Transverse colon (tissue), 4 donors: ENCODE measurements around the gene USP34. TPM values are rescaled to one million over a fixed set of nuclear protein-coding genes. Genes with fewer than 3 reads are reported as not detected.

Experiments
- DNase-seq: peaks from one replicate; pipeline ENCODE4 v3.0.0-alpha.2; 2019
- H3K27ac ChIP-seq, 4 donors: fragments of 200-600 bp; sonication (generic); 2 replicates each; pipeline ENCODE4 v1.5.1; 2016 to 2018; ENCODE audit warnings: inconsistent platforms in 4 of 4
- H3K27me3 ChIP-seq: fragments of 200-600 bp; sonication (generic); 2 replicates; pipeline ENCODE4 v1.5.1; 2017; ENCODE audit warnings: inconsistent platforms
- H3K36me3 ChIP-seq, 4 donors: fragments of 200-600 bp; sonication (generic); 2 replicates each; pipeline ENCODE4 v1.5.1; 2017 to 2019; ENCODE audit warnings: inconsistent platforms in 4 of 4
- H3K4me1 ChIP-seq, 4 donors: fragments of 200-600 bp; sonication (generic); 2 replicates each; pipeline ENCODE4 v1.5.1; 2017 to 2020; ENCODE audit warnings: inconsistent platforms in 4 of 4
- H3K4me3 ChIP-seq, 4 donors: fragments of 200-600 bp; sonication (generic); 1 replicate in 1 of 4; 2 replicates in 3 of 4; pipeline versions ENCODE4 v1.5.1 to v1.6.1; 2017 to 2019; ENCODE audit warnings: inconsistent platforms in 4 of 4
- H3K9me3 ChIP-seq, 2 donors: fragments of 200-600 bp; sonication (generic); 2 replicates each; pipeline ENCODE4 v1.5.1; 2017 to 2019; ENCODE audit warnings: inconsistent platforms in 2 of 2
- CTCF ChIP-seq, 5 experiments: fragments of 200-600 bp in 3 of 5; fragments of 450-650 bp in 2 of 5; sonication (generic) in 3 of 5; IDR thresholded peaks; 1 replicate in 2 of 5; 2 replicates in 3 of 5; pipeline ENCODE4 v1.5.1; 2016 to 2017; ENCODE audit warnings: antibody characterized with exemption in 5 of 5, inconsistent platforms in 3 of 5, mild to moderate bottlenecking in 2 of 5, moderate library complexity in 1 of 5
- EP300 ChIP-seq: sonication (generic); formaldehyde crosslinking; IDR thresholded peaks from one replicate; pipeline ENCODE4 v1.6.1; 2017; ENCODE audit warnings: antibody characterized with exemption, low read depth
- POLR2A ChIP-seq: fragments of 450-650 bp; IDR thresholded peaks from one replicate; pipeline ENCODE4 v1.6.1; 2016; ENCODE audit warnings: antibody characterized with exemption, mild to moderate bottlenecking, moderate library complexity
- POLR2AphosphoS5 ChIP-seq, 3 donors: sonication (generic); formaldehyde crosslinking; IDR thresholded peaks; one replicate each; pipeline ENCODE4 v1.6.1; 2016; ENCODE audit warnings: antibody characterized with exemption in 3 of 3
- WGBS, 2 donors: methylation state at CpG; one replicate each; pipeline ENCODE4 v1.1.5; 2018; ENCODE audit warnings: low coverage in 1 of 2; 5-methylcytosine and 5-hydroxymethylcytosine counted together
- in situ Hi-C, 4 donors: fragments of 200-750 bp; cut with MboI; loops; one replicate each; pipeline versions ENCODE4 v1.15.0 to v1.15.1; 2017; ENCODE audit warnings: low sequenced_read_pairs in 3 of 4, low pct_ligation_motif_present in 1 of 4, low pct_unique_long_range_greater_than_20kb in 1 of 4
- intact Hi-C: fragments of 100-400 bp; cut with DNase I; formaldehyde crosslinking; loops from one replicate; pipeline ENCODE4 v1.15.1; 2023; ENCODE audit warnings: low total_unique reads
- total RNA-seq, 4 donors: library from RNA; depleted of rRNA; stranded (reverse); fragments of >200 nt; gene quantifications; one replicate each; pipeline ENCODE4 v1.1.0, GENCODE V29; 2016

Gene USP34
- total RNA-seq, 4 donors from 2014 or later = 103 to 181 (median 115) TPM

- TF ChIP-seq POLR2A = no peak
- TF ChIP-seq CTCF (IDR thresholded peaks at IDR 0.05) = no peak
- TF ChIP-seq EP300 = no peak
- TF ChIP-seq POLR2AphosphoS5 (IDR thresholded peaks at IDR 0.05) = no peak
- H3K9me3 ChIP-seq = no peaks in the 10 kb centered on the region
- WGBS, 2 donors = 98 to 100% methylated on average over 3 to 9 of the region's 9 CpGs
- peaks cover 0 to 14% (median 6%) of the 10 kb centered on the region in 4 donors for H3K36me3 ChIP-seq
- no peaks in the 10 kb centered on the region for H3K27me3 ChIP-seq
- in situ Hi-C loops (no loop called here), intact Hi-C loops (no loop called here)
- H3K27ac ChIP-seq = no peak overlapping the region
- no peak for DNase-seq
- H3K4me1 ChIP-seq = no peaks in the 10 kb centered on the region
- no peak overlapping the region for H3K4me3 ChIP-seq
Measured at GRCh38 chr2:61249521-61250071, 221.3 kb downstream of the USP34 start.

DNA sequence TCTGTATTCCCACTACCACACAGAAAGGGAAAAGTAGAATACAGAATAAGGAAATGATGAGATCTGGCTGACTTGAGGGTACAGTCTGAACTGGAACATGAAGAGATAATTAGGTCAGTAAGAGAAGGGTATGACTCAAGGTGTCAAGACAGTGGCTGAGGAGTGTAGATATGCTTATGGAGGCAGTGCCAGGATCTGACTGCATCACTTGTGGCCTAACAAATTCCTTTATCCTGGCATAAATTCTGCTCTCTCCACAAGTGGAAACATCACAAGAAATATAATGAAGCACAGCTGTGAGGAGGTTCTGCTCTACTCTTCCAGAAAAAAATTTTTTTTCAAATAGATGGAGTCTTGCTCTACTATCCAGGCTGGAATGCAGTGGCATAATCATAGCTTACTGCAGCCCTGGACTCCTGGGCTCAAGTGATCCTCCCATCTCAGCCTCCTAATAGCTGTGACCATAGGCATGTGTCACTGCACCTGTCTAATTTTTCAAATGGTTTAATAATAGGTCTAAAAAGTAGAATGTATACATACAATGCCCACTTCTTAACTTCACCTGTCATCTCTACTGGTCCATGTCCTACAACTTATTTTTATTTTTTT lies 223.6 kb downstream of the USP34 start:
- intact Hi-C loops = no loop called here
- Histone ChIP-seq H3K4me1 (no peaks in the 10 kb centered on the region), H3K9me3 (no peaks in the 10 kb centered on the region), H3K27me3 (no peaks in the 10 kb centered on the region), H3K27ac (no peak overlapping the region), H3K36me3 (peaks cover 0 to 30% (median 11%) of the 10 kb centered on the region in 4 donors), H3K4me3 (no peak overlapping the region)
- DNase-seq = no peak
- in situ Hi-C loops = no loop called here
- TF ChIP-seq POLR2A (no peak), EP300 (no peak), POLR2AphosphoS5 (IDR thresholded peaks at IDR 0.05) (no peak), CTCF (IDR thresholded peaks at IDR 0.05) (no peak)

- Histone ChIP-seq H3K36me3 (peaks cover 0 to 50% (median 23%) of the 10 kb centered on the region in 4 donors), H3K9me3 (no peaks in the 10 kb centered on the region), H3K27me3 (no peaks in the 10 kb centered on the region), H3K4me1 (no peaks in the 10 kb centered on the region), H3K4me3 (no peak overlapping the region), H3K27ac (no peak overlapping the region)
- TF ChIP-seq CTCF (IDR thresholded peaks at IDR 0.05) = no peak
- TF ChIP-seq POLR2A = no peak
- no peak for TF ChIP-seq EP300
- TF ChIP-seq POLR2AphosphoS5 (IDR thresholded peaks at IDR 0.05) = no peak
- DNase-seq = no peak
- in situ Hi-C loops (no loop called here), intact Hi-C loops (no loop called here)
- 75 to 79% methylated on average over 1 of the region's 1 CpG for WGBS, 2 donors
Measured at GRCh38 chr2:61244694-61245093, 226.2 kb downstream of the USP34 start.

- intact Hi-C loops = no loop called here
- Histone ChIP-seq H3K9me3 (no peaks in the 10 kb centered on the region), H3K4me3 (no peak overlapping the region), H3K36me3 (peaks cover 0 to 45% (median 21%) of the 10 kb centered on the region in 4 donors), H3K27ac (no peak overlapping the region), H3K4me1 (no peaks in the 10 kb centered on the region), H3K27me3 (no peaks in the 10 kb centered on the region)
- no peak for TF ChIP-seq POLR2A
- DNase-seq = no peak
- 98% methylated on average over 6 of the region's 6 CpGs for WGBS, 2 donors
- in situ Hi-C loops = no loop called here
Measured at GRCh38 chr2:61241266-61241665, 229.6 kb downstream of the USP34 start.
